ENCODE measurements around the gene STAP2. TPM values are rescaled to one million over a fixed set of nuclear protein-coding genes. Genes with fewer than 3 reads are reported as not detected.

Gene STAP2
- total RNA-seq, 1 donor from 2014 or later: 6.8 TPM

DNA sequence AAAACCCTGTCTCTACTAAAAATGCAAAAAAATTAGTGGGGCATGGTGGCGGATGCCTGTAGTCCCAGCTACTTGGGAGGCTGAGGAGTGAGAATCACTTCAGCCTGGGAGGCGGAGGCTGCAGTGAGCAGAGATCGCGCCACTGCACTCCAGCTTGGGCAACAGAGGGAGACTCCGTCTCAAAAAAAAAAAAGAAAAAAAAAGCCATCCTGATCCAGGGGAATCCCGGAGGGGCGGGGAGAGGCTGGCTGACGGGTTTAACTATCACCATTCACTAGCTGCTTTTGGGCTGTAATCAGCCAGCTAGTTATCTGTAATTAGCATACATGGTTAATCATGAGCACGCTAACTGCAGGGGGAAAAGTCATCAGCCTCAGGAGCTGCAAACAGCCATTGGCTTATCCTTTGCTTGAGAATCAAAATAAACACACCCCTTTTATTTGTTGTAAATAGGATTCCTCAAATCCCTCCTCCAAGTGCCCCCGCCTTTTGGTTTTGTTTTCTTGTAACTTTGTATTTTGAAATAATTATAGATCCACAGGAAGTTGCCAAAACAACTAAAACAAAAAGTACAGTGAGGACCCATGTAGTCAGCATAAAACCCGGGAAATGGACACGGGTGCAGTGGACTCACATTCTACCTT, 24.7 kb downstream of the STAP2 start:
- H2AFZ ChIP-seq (replicated peaks): no peak overlapping the region
- no peak for TF ChIP-seq EZH2 (IDR thresholded peaks at IDR 0.05)
- no peak for TF ChIP-seq EZH2phosphoT487 (IDR thresholded peaks at IDR 0.05)
- TF ChIP-seq, protein P1, sequence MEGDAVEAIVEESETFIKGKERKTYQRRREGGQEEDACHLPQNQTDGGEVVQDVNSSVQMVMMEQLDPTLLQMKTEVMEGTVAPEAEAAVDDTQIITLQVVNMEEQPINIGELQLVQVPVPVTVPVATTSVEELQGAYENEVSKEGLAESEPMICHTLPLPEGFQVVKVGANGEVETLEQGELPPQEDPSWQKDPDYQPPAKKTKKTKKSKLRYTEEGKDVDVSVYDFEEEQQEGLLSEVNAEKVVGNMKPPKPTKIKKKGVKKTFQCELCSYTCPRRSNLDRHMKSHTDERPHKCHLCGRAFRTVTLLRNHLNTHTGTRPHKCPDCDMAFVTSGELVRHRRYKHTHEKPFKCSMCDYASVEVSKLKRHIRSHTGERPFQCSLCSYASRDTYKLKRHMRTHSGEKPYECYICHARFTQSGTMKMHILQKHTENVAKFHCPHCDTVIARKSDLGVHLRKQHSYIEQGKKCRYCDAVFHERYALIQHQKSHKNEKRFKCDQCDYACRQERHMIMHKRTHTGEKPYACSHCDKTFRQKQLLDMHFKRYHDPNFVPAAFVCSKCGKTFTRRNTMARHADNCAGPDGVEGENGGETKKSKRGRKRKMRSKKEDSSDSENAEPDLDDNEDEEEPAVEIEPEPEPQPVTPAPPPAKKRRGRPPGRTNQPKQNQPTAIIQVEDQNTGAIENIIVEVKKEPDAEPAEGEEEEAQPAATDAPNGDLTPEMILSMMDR (IDR thresholded peaks at IDR 0.05): no peak
- H3K36me3 ChIP-seq: no peaks in the 10 kb centered on the region
- H3K9me3 ChIP-seq (ENCODE audit: low read depth): no peaks in the 10 kb centered on the region
- DNase-seq (ENCODE audit: low spot score): no peak
- Mint-ChIP-seq H3K4me1 (no peaks in the 10 kb centered on the region), H3K36me3 (peaks cover 22% of the 10 kb centered on the region), H3K27ac (no peak overlapping the region), H3K4me3 (no peak overlapping the region), H3K9me3 (no peaks in the 10 kb centered on the region), H3K27me3 (ENCODE audit: insufficient read depth, low read depth) (peaks cover 1% of the 10 kb centered on the region)
- no peak overlapping the region for H3K27ac ChIP-seq
- H3K4me1 ChIP-seq: no peaks in the 10 kb centered on the region
- H4K20me1 ChIP-seq (ENCODE audit: low read depth): no peaks in the 10 kb centered on the region
- H3K4me2 ChIP-seq: no peak overlapping the region
- H3F3A ChIP-seq (ENCODE audit: low read depth): peaks cover 6% of the 10 kb centered on the region
- no peak overlapping the region for H3K4me3 ChIP-seq
- H3K79me2 ChIP-seq (ENCODE audit: low read depth): no peaks in the 10 kb centered on the region
- H3K9ac ChIP-seq: no peak overlapping the region
- no peaks in the 10 kb centered on the region for H3K27me3 ChIP-seq

DNA sequence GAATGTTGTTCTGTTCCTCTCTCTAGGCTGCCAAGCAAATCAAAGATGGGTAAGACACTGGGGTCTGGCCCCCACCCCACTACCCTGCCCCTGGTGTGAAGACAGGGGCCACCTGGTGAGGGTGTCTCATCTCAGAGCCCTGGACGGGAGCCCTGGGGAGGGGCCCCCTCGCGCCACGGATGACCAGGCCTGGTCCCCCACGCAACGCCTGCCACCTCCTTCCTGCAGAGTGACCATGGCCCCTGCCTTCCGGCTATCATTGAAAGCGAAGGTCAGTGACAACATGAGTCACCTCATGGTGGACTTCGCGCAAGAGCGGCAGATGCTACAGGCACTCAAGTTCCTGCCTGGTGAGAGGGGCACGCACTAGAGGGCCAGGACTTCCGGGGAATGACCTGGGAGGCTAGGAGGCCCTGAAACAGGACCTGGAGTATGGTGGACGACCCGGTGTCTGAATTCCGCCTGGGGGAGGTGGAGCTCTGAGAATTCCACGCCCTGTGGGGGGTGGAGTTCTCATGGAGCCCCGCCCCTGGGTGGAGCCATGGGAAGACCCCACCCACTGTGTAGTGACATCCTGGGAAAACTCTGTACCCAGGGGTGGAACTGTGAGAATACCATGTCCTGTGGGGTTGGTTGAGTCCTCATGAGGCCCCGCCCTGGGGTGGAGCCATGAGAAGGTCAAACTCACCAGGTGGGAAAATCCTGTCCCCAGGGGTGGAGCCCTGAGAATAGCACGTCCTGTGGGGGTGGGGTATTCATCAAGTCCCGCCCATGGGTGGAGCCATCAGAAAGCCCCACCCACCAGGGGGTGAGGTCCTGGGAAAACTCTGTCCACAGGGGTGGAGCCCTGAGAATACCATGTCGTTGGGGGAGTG, 28.1 kb downstream of the STAP2 start:
- peaks cover 3% of the 10 kb centered on the region for H3K4me1 Mint-ChIP-seq
- no peak for DNase-seq (ENCODE audit: low spot score)
- H3K27me3 Mint-ChIP-seq (ENCODE audit: insufficient read depth, low read depth): no peaks in the 10 kb centered on the region
- H3K27ac ChIP-seq: no peak overlapping the region
- no peaks in the 10 kb centered on the region for H3K4me1 ChIP-seq
- no peak for TF ChIP-seq EZH2 (IDR thresholded peaks at IDR 0.05)
- TF ChIP-seq, protein P1 (IDR thresholded peaks at IDR 0.05): no peak
- no peak for TF ChIP-seq EZH2phosphoT487 (IDR thresholded peaks at IDR 0.05)
- no peaks in the 10 kb centered on the region for H3K36me3 ChIP-seq
- H3K4me3 ChIP-seq: no peak overlapping the region
- no peak overlapping the region for H3K4me3 Mint-ChIP-seq
- no peak overlapping the region for H3K9ac ChIP-seq
- H3K36me3 Mint-ChIP-seq: peaks cover 11% of the 10 kb centered on the region
- H3K4me2 ChIP-seq: no peak overlapping the region
- H3K27ac Mint-ChIP-seq: no peak overlapping the region
- no peaks in the 10 kb centered on the region for H3K9me3 Mint-ChIP-seq
- no peaks in the 10 kb centered on the region for H3K9me3 ChIP-seq (ENCODE audit: low read depth)
- peaks cover 9% of the 10 kb centered on the region for H3F3A ChIP-seq (ENCODE audit: low read depth)
- H2AFZ ChIP-seq (replicated peaks): no peak overlapping the region
- no peaks in the 10 kb centered on the region for H4K20me1 ChIP-seq (ENCODE audit: low read depth)
- no peaks in the 10 kb centered on the region for H3K27me3 ChIP-seq
- H3K79me2 ChIP-seq (ENCODE audit: low read depth): peaks cover under 1% of the 10 kb centered on the region

DNA sequence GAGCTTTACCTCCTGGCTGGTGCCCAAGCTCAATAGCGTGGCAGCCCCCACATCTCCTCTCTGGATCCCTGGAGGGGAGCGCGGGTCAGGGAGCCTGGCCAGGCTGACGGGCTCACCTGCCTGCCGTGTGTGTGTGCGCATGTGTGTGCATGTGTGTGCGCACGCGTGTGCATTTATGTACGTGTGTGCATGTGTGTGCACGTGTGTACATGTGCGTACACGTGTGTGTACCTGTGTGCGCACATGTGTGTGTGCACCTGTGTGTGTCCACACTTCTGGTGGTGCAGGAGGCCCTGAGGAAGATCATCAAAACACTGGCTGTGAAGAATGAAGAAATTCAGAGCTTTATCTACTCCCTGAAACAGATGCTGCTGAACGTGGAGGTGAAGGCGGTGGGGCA, 33.0 kb downstream of the STAP2 start:
- Histone ChIP-seq H3K4me2 (peak overlapping the region; percentile 70), H3K27me3 (no peaks in the 10 kb centered on the region), H2AFZ (replicated peaks) (no peak overlapping the region), H3K4me3 (no peak overlapping the region), H3K9ac (no peak overlapping the region), H3K4me1 (peaks cover 10% of the 10 kb centered on the region), H3K27ac (no peak overlapping the region), H4K20me1 (ENCODE audit: low read depth) (no peaks in the 10 kb centered on the region), H3K9me3 (ENCODE audit: low read depth) (no peaks in the 10 kb centered on the region), H3K79me2 (ENCODE audit: low read depth) (peaks cover 6% of the 10 kb centered on the region), H3F3A (ENCODE audit: low read depth) (peaks cover 18% of the 10 kb centered on the region), H3K36me3 (no peaks in the 10 kb centered on the region)
- H3K9me3 Mint-ChIP-seq: no peaks in the 10 kb centered on the region
- DNase-seq (ENCODE audit: low spot score): no peak
- H3K27ac Mint-ChIP-seq: no peak overlapping the region
- peak overlapping the region; percentile 80 for H3K4me3 Mint-ChIP-seq
- peaks cover 6% of the 10 kb centered on the region for H3K36me3 Mint-ChIP-seq
- H3K4me1 Mint-ChIP-seq: peaks cover 14% of the 10 kb centered on the region
- peaks cover 2% of the 10 kb centered on the region for H3K27me3 Mint-ChIP-seq (ENCODE audit: insufficient read depth, low read depth)
- TF ChIP-seq EZH2phosphoT487 (IDR thresholded peaks at IDR 0.05) (no peak), EZH2 (IDR thresholded peaks at IDR 0.05) (no peak)
- TF ChIP-seq, protein P1 (IDR thresholded peaks at IDR 0.05): no peak

All from neural progenitor cell (in vitro differentiated cells).